ENCODE data around the gene BTRC. TPM values are rescaled to one million over a fixed set of nuclear protein-coding genes. Genes with fewer than 3 reads are reported as not detected.

The BTRC gene
- total and polyA plus RNA-seq, 4 donors = 3.1 to 16.4 (median 9.3) TPM

DNA sequence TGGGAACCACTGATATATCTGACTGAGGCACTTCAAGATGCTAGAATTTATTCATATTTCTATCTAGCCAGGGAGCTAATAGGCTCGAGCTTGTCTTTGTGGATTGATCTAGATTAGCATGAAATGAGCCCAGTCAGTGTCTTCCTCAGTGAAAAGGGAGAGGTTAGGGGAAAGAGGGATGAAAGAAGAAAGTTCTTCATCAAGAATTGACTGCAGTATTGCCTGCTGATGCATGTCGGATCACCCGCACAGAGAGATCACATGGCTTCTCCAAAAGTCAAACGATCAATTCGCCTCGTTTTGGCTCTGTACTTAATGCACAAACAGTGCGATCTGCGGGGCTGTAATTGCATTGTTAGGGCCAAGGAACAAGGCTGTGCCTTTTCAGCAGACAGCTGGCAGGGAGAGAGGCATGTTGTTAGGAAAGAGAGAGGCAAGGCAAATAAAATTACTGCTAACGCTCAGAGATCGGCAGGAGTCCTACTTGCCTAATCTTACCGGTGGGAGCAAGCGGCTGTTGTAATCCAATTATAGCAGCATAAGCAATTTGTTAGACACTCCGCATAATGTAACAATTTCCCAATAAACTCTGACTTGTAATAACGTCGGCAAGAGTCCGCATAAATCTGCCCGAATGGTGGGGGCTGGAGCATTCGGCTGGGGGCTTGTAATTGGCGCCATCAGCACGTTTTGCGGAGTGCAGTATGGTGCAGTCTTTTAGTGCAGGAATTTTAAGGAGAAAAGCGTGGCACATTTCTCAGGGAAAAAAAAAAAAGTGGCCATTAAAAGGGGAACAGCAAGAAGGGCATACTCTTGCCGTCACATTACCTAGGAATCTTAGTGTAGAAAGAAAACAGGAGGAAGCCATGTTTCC, 132.0 kb downstream of the BTRC start:
- no peaks in the 10 kb centered on the region for H3K27me3 ChIP-seq (ENCODE audit: control insufficient read depth in 3 of 3, insufficient read depth in 3 of 3, low read length in 2 of 3)
- H3K9me3 ChIP-seq (ENCODE audit: control insufficient read depth in 4 of 4, insufficient read depth in 3 of 4, low read length in 3 of 4) = no peaks in the 10 kb centered on the region
- no peak overlapping the region for H3K4me3 ChIP-seq
- TF ChIP-seq, protein P1, sequence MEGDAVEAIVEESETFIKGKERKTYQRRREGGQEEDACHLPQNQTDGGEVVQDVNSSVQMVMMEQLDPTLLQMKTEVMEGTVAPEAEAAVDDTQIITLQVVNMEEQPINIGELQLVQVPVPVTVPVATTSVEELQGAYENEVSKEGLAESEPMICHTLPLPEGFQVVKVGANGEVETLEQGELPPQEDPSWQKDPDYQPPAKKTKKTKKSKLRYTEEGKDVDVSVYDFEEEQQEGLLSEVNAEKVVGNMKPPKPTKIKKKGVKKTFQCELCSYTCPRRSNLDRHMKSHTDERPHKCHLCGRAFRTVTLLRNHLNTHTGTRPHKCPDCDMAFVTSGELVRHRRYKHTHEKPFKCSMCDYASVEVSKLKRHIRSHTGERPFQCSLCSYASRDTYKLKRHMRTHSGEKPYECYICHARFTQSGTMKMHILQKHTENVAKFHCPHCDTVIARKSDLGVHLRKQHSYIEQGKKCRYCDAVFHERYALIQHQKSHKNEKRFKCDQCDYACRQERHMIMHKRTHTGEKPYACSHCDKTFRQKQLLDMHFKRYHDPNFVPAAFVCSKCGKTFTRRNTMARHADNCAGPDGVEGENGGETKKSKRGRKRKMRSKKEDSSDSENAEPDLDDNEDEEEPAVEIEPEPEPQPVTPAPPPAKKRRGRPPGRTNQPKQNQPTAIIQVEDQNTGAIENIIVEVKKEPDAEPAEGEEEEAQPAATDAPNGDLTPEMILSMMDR (IDR thresholded peaks at IDR 0.05; ENCODE audit: control extremely low read depth, extremely low read depth) = no peak
- no peak overlapping the region for H3K27ac ChIP-seq (ENCODE audit: low read depth in 1 of 2, low read length in 1 of 2)
- ATAC-seq (ENCODE audit: insufficient read depth, low FRiP score) = no peak
- H3K36me3 ChIP-seq (ENCODE audit: control insufficient read depth in 4 of 4, insufficient read depth in 4 of 4, low read length in 4 of 4) = no peaks in the 10 kb centered on the region
- peak; percentile 87 to 94 (median 93) for DNase-seq
- peaks cover 0 to 27% (median 6%) of the 10 kb centered on the region in 5 donors for H3K4me1 ChIP-seq (ENCODE audit: control insufficient read depth in 5 of 5, insufficient read depth in 5 of 5, low read length in 5 of 5)
- peak overlapping the region in 1 of 2 donors; percentile 37 for H3K9ac ChIP-seq (ENCODE audit: insufficient read depth in 1 of 2, low read length in 2 of 2)
- 73 to 80% methylated on average over 23 of the region's 23 CpGs for WGBS, 2 donors

DNA sequence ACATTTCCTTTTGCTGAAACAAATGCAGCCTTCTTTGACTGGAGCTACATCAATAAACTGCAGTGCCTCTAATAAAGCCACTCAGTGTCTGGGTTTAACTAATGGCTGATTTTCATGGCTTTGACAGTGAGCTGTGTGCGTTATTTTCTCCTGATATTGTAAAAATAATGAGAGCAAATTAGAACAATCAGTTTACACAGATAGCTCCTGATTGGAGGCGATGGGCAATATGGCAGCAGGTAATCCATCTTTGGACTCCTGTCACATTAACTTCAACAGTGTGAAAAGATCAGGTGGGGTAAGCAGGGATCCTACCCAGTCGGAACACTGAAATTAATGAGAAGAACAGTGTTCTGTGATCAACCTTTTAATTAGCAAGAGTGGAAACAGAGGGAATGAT, 133.4 kb downstream of the BTRC start:
- no peak for DNase-seq
- Histone ChIP-seq H3K27me3 (ENCODE audit: control insufficient read depth in 3 of 3, insufficient read depth in 3 of 3, low read length in 2 of 3) (no peaks in the 10 kb centered on the region), H3K9me3 (ENCODE audit: control insufficient read depth in 4 of 4, insufficient read depth in 3 of 4, low read length in 3 of 4) (no peaks in the 10 kb centered on the region), H3K9ac (ENCODE audit: insufficient read depth in 1 of 2, low read length in 2 of 2) (no peak overlapping the region), H3K4me3 (no peak overlapping the region), H3K36me3 (ENCODE audit: control insufficient read depth in 4 of 4, insufficient read depth in 4 of 4, low read length in 4 of 4) (no peaks in the 10 kb centered on the region), H3K27ac (ENCODE audit: low read depth in 1 of 2, low read length in 1 of 2) (no peak overlapping the region), H3K4me1 (ENCODE audit: control insufficient read depth in 5 of 5, insufficient read depth in 5 of 5, low read length in 5 of 5) (peaks cover 0 to 27% (median 6%) of the 10 kb centered on the region in 5 donors)
- no peak for ATAC-seq (ENCODE audit: insufficient read depth, low FRiP score)
- 95 to 97% methylated on average over 3 of the region's 3 CpGs for WGBS, 2 donors
- TF ChIP-seq, protein P1 (IDR thresholded peaks at IDR 0.05; ENCODE audit: control extremely low read depth, extremely low read depth) = no peak

- ATAC-seq (ENCODE audit: insufficient read depth, low FRiP score) = no peak
- H3K4me1 ChIP-seq (ENCODE audit: control insufficient read depth in 5 of 5, insufficient read depth in 5 of 5, low read length in 5 of 5) = peaks cover 0 to 16% (median 6%) of the 10 kb centered on the region in 5 donors
- no peak overlapping the region for H3K9ac ChIP-seq (ENCODE audit: insufficient read depth in 1 of 2, low read length in 2 of 2)
- H3K27me3 ChIP-seq (ENCODE audit: control insufficient read depth in 3 of 3, insufficient read depth in 3 of 3, low read length in 2 of 3) = no peaks in the 10 kb centered on the region
- no peak overlapping the region for H3K4me3 ChIP-seq
- H3K27ac ChIP-seq (ENCODE audit: low read depth in 1 of 2, low read length in 1 of 2) = no peak overlapping the region
- WGBS, 2 donors = 55 to 66% methylated on average over 3 of the region's 3 CpGs
- H3K36me3 ChIP-seq (ENCODE audit: control insufficient read depth in 4 of 4, insufficient read depth in 4 of 4, low read length in 4 of 4) = no peaks in the 10 kb centered on the region
- H3K9me3 ChIP-seq (ENCODE audit: control insufficient read depth in 4 of 4, insufficient read depth in 3 of 4, low read length in 3 of 4) = no peaks in the 10 kb centered on the region
- TF ChIP-seq, protein P1 (IDR thresholded peaks at IDR 0.05; ENCODE audit: control extremely low read depth, extremely low read depth) = no peak
- peak in 1 of 3 donors; percentile 39 for DNase-seq
Observed at GRCh38 chr10:101489355-101489754, 135.4 kb downstream of the BTRC start.

All from lung (tissue), 12 donors.